Measurements from ENCODE around the gene EFNA5. TPM values are rescaled to one million over a fixed set of nuclear protein-coding genes. Genes with fewer than 3 reads are reported as not detected.
A peak's percentile ranks its signal among the peaks of the same experiment; 100 is the strongest.

The EFNA5 gene
- total RNA-seq, 1 donor from 2014 or later: 38.9 TPM

- Mint-ChIP-seq H3K4me3 (ENCODE audit: unreplicated experiment) (no peak overlapping the region), H3K36me3 (ENCODE audit: low read depth) (no peaks in the 10 kb centered on the region), H3K27ac (ENCODE audit: unreplicated experiment) (peak overlapping the region; percentile 61), H3K27me3 (ENCODE audit: low read depth) (no peaks in the 10 kb centered on the region), H3K9me3 (ENCODE audit: low read depth) (no peaks in the 10 kb centered on the region), H3K4me1 (ENCODE audit: low read depth) (peaks cover 63% of the 10 kb centered on the region)
- no peak for TF ChIP-seq CTCF (IDR thresholded peaks at IDR 0.05)
- DNase-seq (ENCODE audit: low spot score): no peak
These were observed 126.9 kb downstream of the EFNA5 start for GRCh38 chr5:107543868-107544267.

GRCh38 chr5:107542831-107543231 is 127.9 kb downstream of the EFNA5 start:
- TF ChIP-seq CTCF (IDR thresholded peaks at IDR 0.05): no peak
- H3K27ac Mint-ChIP-seq (ENCODE audit: unreplicated experiment): peak overlapping the region; percentile 92
- H3K4me3 Mint-ChIP-seq (ENCODE audit: unreplicated experiment): peak overlapping the region; percentile 52
- peaks cover 60% of the 10 kb centered on the region for H3K4me1 Mint-ChIP-seq (ENCODE audit: low read depth)
- H3K36me3 Mint-ChIP-seq (ENCODE audit: low read depth): no peaks in the 10 kb centered on the region
- H3K27me3 Mint-ChIP-seq (ENCODE audit: low read depth): no peaks in the 10 kb centered on the region
- no peak for DNase-seq (ENCODE audit: low spot score)
- no peaks in the 10 kb centered on the region for H3K9me3 Mint-ChIP-seq (ENCODE audit: low read depth)

GRCh38 chr5:107542428-107542827 is 128.3 kb downstream of the EFNA5 start:
- Mint-ChIP-seq H3K4me1 (ENCODE audit: low read depth) (peaks cover 58% of the 10 kb centered on the region), H3K36me3 (ENCODE audit: low read depth) (no peaks in the 10 kb centered on the region), H3K27ac (ENCODE audit: unreplicated experiment) (peak overlapping the region; percentile 92), H3K9me3 (ENCODE audit: low read depth) (no peaks in the 10 kb centered on the region), H3K27me3 (ENCODE audit: low read depth) (no peaks in the 10 kb centered on the region), H3K4me3 (ENCODE audit: unreplicated experiment) (peak overlapping the region; percentile 52)
- no peak for DNase-seq (ENCODE audit: low spot score)
- no peak for TF ChIP-seq CTCF (IDR thresholded peaks at IDR 0.05)

- TF ChIP-seq CTCF (IDR thresholded peaks at IDR 0.05): no peak
- no peak overlapping the region for H3K4me3 Mint-ChIP-seq (ENCODE audit: unreplicated experiment)
- peaks cover 58% of the 10 kb centered on the region for H3K4me1 Mint-ChIP-seq (ENCODE audit: low read depth)
- no peaks in the 10 kb centered on the region for H3K9me3 Mint-ChIP-seq (ENCODE audit: low read depth)
- H3K27me3 Mint-ChIP-seq (ENCODE audit: low read depth): no peaks in the 10 kb centered on the region
- no peak for DNase-seq (ENCODE audit: low spot score)
- H3K36me3 Mint-ChIP-seq (ENCODE audit: low read depth): no peaks in the 10 kb centered on the region
- peak overlapping the region; percentile 45 for H3K27ac Mint-ChIP-seq (ENCODE audit: unreplicated experiment)
These were observed 129.3 kb downstream of the EFNA5 start for GRCh38 chr5:107541400-107541799.

- H3K27me3 Mint-ChIP-seq (ENCODE audit: low read depth): no peaks in the 10 kb centered on the region
- H3K4me1 Mint-ChIP-seq (ENCODE audit: low read depth): peaks cover 55% of the 10 kb centered on the region
- DNase-seq (ENCODE audit: low spot score): no peak
- H3K27ac Mint-ChIP-seq (ENCODE audit: unreplicated experiment): no peak overlapping the region
- TF ChIP-seq CTCF (IDR thresholded peaks at IDR 0.05): no peak
- no peak overlapping the region for H3K4me3 Mint-ChIP-seq (ENCODE audit: unreplicated experiment)
- no peaks in the 10 kb centered on the region for H3K36me3 Mint-ChIP-seq (ENCODE audit: low read depth)
- no peaks in the 10 kb centered on the region for H3K9me3 Mint-ChIP-seq (ENCODE audit: low read depth)
These were observed 130.9 kb downstream of the EFNA5 start for GRCh38 chr5:107539726-107540330.
